Calu3 (cell line): Measurements from ENCODE around the gene GDI1. TPM values are rescaled to one million over a fixed set of nuclear protein-coding genes. Genes with fewer than 3 reads are reported as not detected.

Source experiments
- BruUV-seq: library from RNA; stranded (reverse); fragments of 400-500 nt; replicated peaks from 2 replicates; lab custom pipeline; 2021; lab: Mats Ljungman, UMichigan
- CTCF ChIA-PET: fragments of 300-600 bp; sonication (Branson Sonifier 250); formaldehyde crosslinking; loops from one replicate; lab custom pipeline; 2022; ENCODE audit warnings: antibody characterized with exemption; lab: Charles Lee
- DNase-seq: peaks from one replicate; pipeline ENCODE4 v3.0.0; 2022
- H3K27ac Mint-ChIP-seq: one replicate; pipeline ENCODE4 v1.8.0; 2022; ENCODE audit warnings: mixed read lengths; ENCODE audit not compliant: unreplicated experiment
- H3K27me3 Mint-ChIP-seq: one replicate; pipeline ENCODE4 v1.8.0; 2022; ENCODE audit warnings: mixed read lengths; ENCODE audit not compliant: unreplicated experiment
- H3K36me3 Mint-ChIP-seq: one replicate; pipeline ENCODE4 v1.8.0; 2022; ENCODE audit warnings: mild to moderate bottlenecking, moderate library complexity, mixed read lengths; ENCODE audit not compliant: insufficient read depth, unreplicated experiment
- H3K4me1 Mint-ChIP-seq: one replicate; pipeline ENCODE4 v1.8.0; 2022; ENCODE audit warnings: mild to moderate bottlenecking, low read depth, mixed read lengths; ENCODE audit not compliant: unreplicated experiment
- H3K4me3 Mint-ChIP-seq: one replicate; pipeline ENCODE4 v1.8.0; 2022; ENCODE audit warnings: mild to moderate bottlenecking, low read depth, moderate library complexity, mixed read lengths; ENCODE audit not compliant: unreplicated experiment
- H3K9me3 Mint-ChIP-seq: one replicate; pipeline ENCODE4 v1.8.0; 2022; ENCODE audit warnings: low read depth, mixed read lengths; ENCODE audit not compliant: unreplicated experiment
- intact Hi-C: fragments of 100-400 bp; cut with micrococcal nuclease; formaldehyde crosslinking; loops from one replicate; pipeline ENCODE4 v1.10.0; 2022; ENCODE audit not compliant: unreplicated experiment
- microRNA-seq: library from miRNA; unstranded; fragments of <30 nt; microRNA quantifications from one replicate; pipeline ENCODE4 v1.2.0, GENCODE V29; 2022
- total RNA-seq: library from RNA; stranded (reverse); gene quantifications from 2 replicates; pipeline ENCODE4 v1.2.3, GENCODE V29; 2022
- TF ChIP-seq, protein P1 (sequence below): fragments of 200-600 bp; IDR thresholded peaks from one replicate; pipeline ENCODE4 v1.8.0; 2022; ENCODE audit warnings: antibody characterized with exemption; ENCODE audit not compliant: unreplicated experiment

The GDI1 gene
- total RNA-seq, 1 experiment from 2014 or later = 118 TPM

DNA sequence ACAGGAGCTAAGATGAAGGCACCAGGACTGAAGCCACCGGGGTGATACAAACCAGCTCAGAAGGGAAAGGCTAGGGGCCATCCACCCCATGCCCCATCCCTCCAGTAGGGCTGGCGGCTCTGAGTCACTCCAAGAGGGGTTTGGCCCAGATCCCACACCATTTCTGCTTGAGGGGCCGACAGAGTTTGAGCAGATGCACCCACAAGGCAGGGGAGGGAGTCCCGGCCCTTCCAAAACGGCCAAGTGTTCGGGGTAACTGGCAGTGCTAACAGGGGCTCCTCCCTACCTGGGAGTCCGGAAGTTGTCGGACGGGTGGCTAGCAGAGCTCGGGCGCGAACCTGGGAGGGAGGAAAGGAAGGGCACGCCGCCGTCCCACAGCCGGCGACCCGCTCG is 53.1 kb downstream of the GDI1 start:
- Mint-ChIP-seq H3K4me3 (peak overlapping the region; percentile 80), H3K27me3 (no peaks in the 10 kb centered on the region), H3K4me1 (peaks cover 11% of the 10 kb centered on the region), H3K36me3 (peaks cover 55% of the 10 kb centered on the region), H3K9me3 (no peaks in the 10 kb centered on the region), H3K27ac (peak overlapping the region; percentile 82)
- no peak for DNase-seq
- TF ChIP-seq, protein P1, sequence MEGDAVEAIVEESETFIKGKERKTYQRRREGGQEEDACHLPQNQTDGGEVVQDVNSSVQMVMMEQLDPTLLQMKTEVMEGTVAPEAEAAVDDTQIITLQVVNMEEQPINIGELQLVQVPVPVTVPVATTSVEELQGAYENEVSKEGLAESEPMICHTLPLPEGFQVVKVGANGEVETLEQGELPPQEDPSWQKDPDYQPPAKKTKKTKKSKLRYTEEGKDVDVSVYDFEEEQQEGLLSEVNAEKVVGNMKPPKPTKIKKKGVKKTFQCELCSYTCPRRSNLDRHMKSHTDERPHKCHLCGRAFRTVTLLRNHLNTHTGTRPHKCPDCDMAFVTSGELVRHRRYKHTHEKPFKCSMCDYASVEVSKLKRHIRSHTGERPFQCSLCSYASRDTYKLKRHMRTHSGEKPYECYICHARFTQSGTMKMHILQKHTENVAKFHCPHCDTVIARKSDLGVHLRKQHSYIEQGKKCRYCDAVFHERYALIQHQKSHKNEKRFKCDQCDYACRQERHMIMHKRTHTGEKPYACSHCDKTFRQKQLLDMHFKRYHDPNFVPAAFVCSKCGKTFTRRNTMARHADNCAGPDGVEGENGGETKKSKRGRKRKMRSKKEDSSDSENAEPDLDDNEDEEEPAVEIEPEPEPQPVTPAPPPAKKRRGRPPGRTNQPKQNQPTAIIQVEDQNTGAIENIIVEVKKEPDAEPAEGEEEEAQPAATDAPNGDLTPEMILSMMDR = no peak
- intact Hi-C loops = loop anchor here (5.0 kb wide), 1 partner anchor 83 kb away; the partner anchor contains the start of gene DNASE1L1
- BruUV-seq = TSS peak; percentile 74
- CTCF ChIA-PET = interaction anchor here (1.1 to 1.8 kb wide), 2 partner anchors 10 to 37 kb away, joined by 4 to 5 read pairs; no protein-coding TSS in a partner anchor

DNA sequence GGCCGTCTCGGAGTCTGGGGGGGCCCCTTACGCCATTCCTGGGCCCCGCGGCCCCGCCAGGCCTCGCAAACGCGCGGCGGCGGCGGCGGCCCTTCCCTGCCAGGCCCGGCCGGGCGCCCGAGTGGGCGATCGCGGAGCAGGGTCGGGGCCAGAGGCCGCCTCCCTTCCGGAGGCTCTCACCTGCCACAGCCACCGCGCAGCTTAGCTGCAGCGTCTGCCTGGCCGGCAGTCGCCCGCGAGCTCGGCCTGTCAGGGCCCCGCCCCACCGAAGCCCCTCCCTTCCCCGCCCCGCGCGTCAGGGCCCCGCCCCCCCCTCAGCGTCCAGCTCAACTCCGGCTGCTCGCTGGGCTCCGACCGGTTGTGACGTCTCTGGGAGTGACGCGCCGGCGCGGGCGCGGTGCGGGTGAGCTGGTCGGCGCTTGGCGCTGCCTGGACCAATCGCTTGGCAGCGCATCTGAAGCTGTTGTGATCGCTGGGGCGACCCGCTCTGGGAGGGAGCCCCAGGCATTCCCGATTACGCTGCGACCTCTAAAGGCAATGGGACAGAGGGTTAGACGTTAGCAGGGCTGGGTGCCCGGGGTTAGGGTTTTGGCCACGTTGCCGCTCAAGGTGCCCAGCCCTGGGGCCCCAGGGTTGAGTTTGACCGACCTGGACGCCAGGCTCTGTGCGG is 53.6 kb downstream of the GDI1 start, which contains the start of gene SLC10A3:
SLC10A3 (minus strand) TSS at position 216 of the 670 bp plus-strand sequence. CDS start 1,689 bp downstream, outside the sequence.
- Mint-ChIP-seq H3K36me3 (peaks cover 51% of the 10 kb centered on the region), H3K9me3 (no peaks in the 10 kb centered on the region), H3K4me1 (peaks cover 11% of the 10 kb centered on the region), H3K4me3 (peak within 1 kb of the TSS; percentile 80), H3K27me3 (no peaks in the 10 kb centered on the region), H3K27ac (peak within 1 kb of the TSS; percentile 83)
- BruUV-seq = no TSS peak
- CTCF ChIA-PET = interaction anchor here (0.7 to 1.8 kb wide), 3 partner anchors 9 to 37 kb away, joined by 4 to 9 read pairs (median 5); no protein-coding TSS in a partner anchor
- DNase-seq = peak; percentile 94
- intact Hi-C loops = loop anchor here (5.0 kb wide), 1 partner anchor 83 kb away; the partner anchor contains the start of gene DNASE1L1
- TF ChIP-seq, protein P1 = no peak

Small RNA genes within 50 kb of the gene (microRNA-seq; reads per million reads assigned to microRNA genes)
- 2.8 reads per million for gene MIR6858

Other genes with a start within 250 kb of the GDI1 start
- not detected in 2 replicates for gene OPN1MW2, start 217.4 kb upstream of the GDI1 start, total RNA-seq
- not detected in 2 replicates for gene OPN1MW3, start 179.6 kb upstream of the GDI1 start, total RNA-seq
- gene TEX28, start 142.0 kb upstream of the GDI1 start, total RNA-seq = not detected in 2 replicates
- gene TKTL1, start 141.4 kb upstream of the GDI1 start, total RNA-seq = not detected in 2 replicates
- gene FLNA, start 62.5 kb upstream of the GDI1 start, total RNA-seq = 973 and 1,240 TPM in 2 replicates
- gene EMD, start 57.9 kb upstream of the GDI1 start, total RNA-seq = 75.1 TPM in 2 replicates
- gene RPL10, start 38.8 kb upstream of the GDI1 start, total RNA-seq = 1,458 and 1,495 TPM in 2 replicates
- gene DNASE1L1, start 27.9 kb upstream of the GDI1 start, total RNA-seq = 28.8 and 30.6 TPM in 2 replicates
- gene TAFAZZIN, start 25.6 kb upstream of the GDI1 start, total RNA-seq = 55.0 and 56.3 TPM in 2 replicates
- gene ATP6AP1, start 8.5 kb upstream of the GDI1 start, total RNA-seq = 109 and 124 TPM in 2 replicates
- 87.9 and 88.9 TPM in 2 replicates for gene FAM50A, start 7.0 kb downstream of the GDI1 start, total RNA-seq
- 74.0 and 82.6 TPM in 2 replicates for gene PLXNA3, start 21.1 kb downstream of the GDI1 start, total RNA-seq
- gene LAGE3, start 42.1 kb downstream of the GDI1 start, total RNA-seq = 25.5 and 25.6 TPM in 2 replicates
- gene UBL4A, start 49.5 kb downstream of the GDI1 start, total RNA-seq = 37.6 and 41.3 TPM in 2 replicates
- gene SLC10A3, start 53.5 kb downstream of the GDI1 start, total RNA-seq = 21.5 and 27.1 TPM in 2 replicates
- 36.8 and 39.5 TPM in 2 replicates for gene FAM3A, start 79.1 kb downstream of the GDI1 start, total RNA-seq
- gene G6PD, start 109.7 kb downstream of the GDI1 start, total RNA-seq = 180 and 229 TPM in 2 replicates
- gene IKBKG, start 110.5 kb downstream of the GDI1 start, total RNA-seq = 39.9 and 46.3 TPM in 2 replicates
- gene CTAG1A, start 148.0 kb downstream of the GDI1 start, total RNA-seq = not detected in 2 replicates
- gene CTAG1B, start 182.1 kb downstream of the GDI1 start, total RNA-seq = not detected in 2 replicates
- not detected in 2 replicates for gene CTAG2, start 216.4 kb downstream of the GDI1 start, total RNA-seq